Measurements from ENCODE around the gene MCC.

Gene MCC

GRCh38 chr5:113215401-113216060, 272.7 kb downstream of the MCC start:
- TF ChIP-seq, protein P1, sequence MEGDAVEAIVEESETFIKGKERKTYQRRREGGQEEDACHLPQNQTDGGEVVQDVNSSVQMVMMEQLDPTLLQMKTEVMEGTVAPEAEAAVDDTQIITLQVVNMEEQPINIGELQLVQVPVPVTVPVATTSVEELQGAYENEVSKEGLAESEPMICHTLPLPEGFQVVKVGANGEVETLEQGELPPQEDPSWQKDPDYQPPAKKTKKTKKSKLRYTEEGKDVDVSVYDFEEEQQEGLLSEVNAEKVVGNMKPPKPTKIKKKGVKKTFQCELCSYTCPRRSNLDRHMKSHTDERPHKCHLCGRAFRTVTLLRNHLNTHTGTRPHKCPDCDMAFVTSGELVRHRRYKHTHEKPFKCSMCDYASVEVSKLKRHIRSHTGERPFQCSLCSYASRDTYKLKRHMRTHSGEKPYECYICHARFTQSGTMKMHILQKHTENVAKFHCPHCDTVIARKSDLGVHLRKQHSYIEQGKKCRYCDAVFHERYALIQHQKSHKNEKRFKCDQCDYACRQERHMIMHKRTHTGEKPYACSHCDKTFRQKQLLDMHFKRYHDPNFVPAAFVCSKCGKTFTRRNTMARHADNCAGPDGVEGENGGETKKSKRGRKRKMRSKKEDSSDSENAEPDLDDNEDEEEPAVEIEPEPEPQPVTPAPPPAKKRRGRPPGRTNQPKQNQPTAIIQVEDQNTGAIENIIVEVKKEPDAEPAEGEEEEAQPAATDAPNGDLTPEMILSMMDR (conservative IDR thresholded peaks at IDR 0.05) = no peak
- TF ChIP-seq ZFX (IDR thresholded peaks at IDR 0.05) = no peak
- no peak overlapping the region for H3K27ac ChIP-seq

- H3K27ac ChIP-seq = no peak overlapping the region
- no peak for TF ChIP-seq ZFX (IDR thresholded peaks at IDR 0.05)
- TF ChIP-seq, protein P1 (conservative IDR thresholded peaks at IDR 0.05) = no peak
Measured at GRCh38 chr5:113214606-113215323, 273.5 kb downstream of the MCC start.

- TF ChIP-seq ZFX (IDR thresholded peaks at IDR 0.05) = no peak
- TF ChIP-seq, protein P1 (conservative IDR thresholded peaks at IDR 0.05) = no peak
- H3K27ac ChIP-seq = no peak overlapping the region
Measured at GRCh38 chr5:113213551-113214425, 274.5 kb downstream of the MCC start.

- no peak overlapping the region for H3K27ac ChIP-seq
- TF ChIP-seq ZFX (IDR thresholded peaks at IDR 0.05) = no peak
- TF ChIP-seq, protein P1 (conservative IDR thresholded peaks at IDR 0.05) = no peak
Measured at GRCh38 chr5:113212244-113212920, 275.9 kb downstream of the MCC start.

- TF ChIP-seq, protein P1 (conservative IDR thresholded peaks at IDR 0.05) = no peak
- H3K27ac ChIP-seq = no peak overlapping the region
Measured at GRCh38 chr5:113209498-113209897, 278.8 kb downstream of the MCC start.

GRCh38 chr5:113205807-113206206, 282.4 kb downstream of the MCC start:
- H3K27ac ChIP-seq = no peak overlapping the region
- no peak for TF ChIP-seq ZFX (IDR thresholded peaks at IDR 0.05)
- TF ChIP-seq, protein P1 (conservative IDR thresholded peaks at IDR 0.05) = no peak
